ENCODE measurements around the gene POMGNT1.

Gene POMGNT1

GRCh38 chr1:46181343-46182260 is 16.6 kb downstream of the POMGNT1 start:
- no peaks in the 10 kb centered on the region for H3K9me3 Mint-ChIP-seq (ENCODE audit: low read depth)
- no peak overlapping the region for H3K27ac Mint-ChIP-seq
- peaks cover 2% of the 10 kb centered on the region for H3K36me3 Mint-ChIP-seq
- no peaks in the 10 kb centered on the region for H3K27me3 Mint-ChIP-seq
- H3K4me3 Mint-ChIP-seq, result no peak overlapping the region
- H3K4me1 Mint-ChIP-seq (ENCODE audit: low read depth), result peaks cover 19% of the 10 kb centered on the region

GRCh38 chr1:46180082-46180616 is 18.1 kb downstream of the POMGNT1 start:
- no peak overlapping the region for H3K27ac Mint-ChIP-seq
- H3K27me3 Mint-ChIP-seq, result no peaks in the 10 kb centered on the region
- H3K4me1 Mint-ChIP-seq (ENCODE audit: low read depth), result peaks cover 12% of the 10 kb centered on the region
- no peak overlapping the region for H3K4me3 Mint-ChIP-seq
- peaks cover 2% of the 10 kb centered on the region for H3K36me3 Mint-ChIP-seq
- no peaks in the 10 kb centered on the region for H3K9me3 Mint-ChIP-seq (ENCODE audit: low read depth)

GRCh38 chr1:46179138-46180081 is 18.8 kb downstream of the POMGNT1 start:
- Mint-ChIP-seq H3K27me3 (no peaks in the 10 kb centered on the region), H3K36me3 (no peaks in the 10 kb centered on the region), H3K4me3 (no peak overlapping the region), H3K27ac (no peak overlapping the region), H3K9me3 (ENCODE audit: low read depth) (no peaks in the 10 kb centered on the region), H3K4me1 (ENCODE audit: low read depth) (peaks cover 4% of the 10 kb centered on the region)

GRCh38 chr1:46176211-46176865 is 21.9 kb downstream of the POMGNT1 start, which contains the start of gene P3R3URF:
TSS of gene P3R3URF (minus strand) at chr1:46176488. CDS start at chr1:46176471, 17 bp downstream.
- no peaks in the 10 kb centered on the region for H3K4me1 Mint-ChIP-seq (ENCODE audit: low read depth)
- no peak within 1 kb of the TSS for H3K27ac Mint-ChIP-seq
- no peaks in the 10 kb centered on the region for H3K36me3 Mint-ChIP-seq
- no peaks in the 10 kb centered on the region for H3K27me3 Mint-ChIP-seq
- no peaks in the 10 kb centered on the region for H3K9me3 Mint-ChIP-seq (ENCODE audit: low read depth)
- no peak within 1 kb of the TSS for H3K4me3 Mint-ChIP-seq

- Mint-ChIP-seq H3K4me3 (no peak overlapping the region), H3K36me3 (no peaks in the 10 kb centered on the region), H3K9me3 (ENCODE audit: low read depth) (no peaks in the 10 kb centered on the region), H3K4me1 (ENCODE audit: low read depth) (no peaks in the 10 kb centered on the region), H3K27ac (no peak overlapping the region), H3K27me3 (no peaks in the 10 kb centered on the region)
Observed at GRCh38 chr1:46175243-46175642, 23.0 kb downstream of the POMGNT1 start.

GRCh38 chr1:46174448-46175231 is 23.6 kb downstream of the POMGNT1 start, which contains the start of gene TSPAN1:
TSS of gene TSPAN1 (plus strand) at chr1:46175087. CDS start at chr1:46181108, 6,021 bp downstream.
- Mint-ChIP-seq H3K4me3 (no peak within 1 kb of the TSS), H3K4me1 (ENCODE audit: low read depth) (no peaks in the 10 kb centered on the region), H3K9me3 (ENCODE audit: low read depth) (no peaks in the 10 kb centered on the region), H3K27ac (no peak within 1 kb of the TSS), H3K27me3 (no peaks in the 10 kb centered on the region), H3K36me3 (no peaks in the 10 kb centered on the region)

GRCh38 chr1:46173361-46173856 is 24.8 kb downstream of the POMGNT1 start:
- Mint-ChIP-seq H3K9me3 (ENCODE audit: low read depth) (no peaks in the 10 kb centered on the region), H3K4me3 (no peak overlapping the region), H3K4me1 (ENCODE audit: low read depth) (no peaks in the 10 kb centered on the region), H3K27me3 (no peaks in the 10 kb centered on the region), H3K36me3 (no peaks in the 10 kb centered on the region), H3K27ac (no peak overlapping the region)

GRCh38 chr1:46172321-46172720 is 25.9 kb downstream of the POMGNT1 start:
- Mint-ChIP-seq H3K27me3 (no peaks in the 10 kb centered on the region), H3K9me3 (ENCODE audit: low read depth) (no peaks in the 10 kb centered on the region), H3K27ac (no peak overlapping the region), H3K4me1 (ENCODE audit: low read depth) (peaks cover 8% of the 10 kb centered on the region), H3K36me3 (no peaks in the 10 kb centered on the region), H3K4me3 (no peak overlapping the region)

GRCh38 chr1:46171871-46172270 is 26.4 kb downstream of the POMGNT1 start:
- no peak overlapping the region for H3K4me3 Mint-ChIP-seq
- no peaks in the 10 kb centered on the region for H3K9me3 Mint-ChIP-seq (ENCODE audit: low read depth)
- no peaks in the 10 kb centered on the region for H3K27me3 Mint-ChIP-seq
- H3K27ac Mint-ChIP-seq, result no peak overlapping the region
- H3K36me3 Mint-ChIP-seq, result no peaks in the 10 kb centered on the region
- peaks cover 10% of the 10 kb centered on the region for H3K4me1 Mint-ChIP-seq (ENCODE audit: low read depth)

GRCh38 chr1:46171351-46171750 is 26.9 kb downstream of the POMGNT1 start:
- Mint-ChIP-seq H3K4me3 (no peak overlapping the region), H3K27me3 (no peaks in the 10 kb centered on the region), H3K4me1 (ENCODE audit: low read depth) (peaks cover 15% of the 10 kb centered on the region), H3K27ac (no peak overlapping the region), H3K9me3 (ENCODE audit: low read depth) (no peaks in the 10 kb centered on the region), H3K36me3 (no peaks in the 10 kb centered on the region)

GRCh38 chr1:46169811-46170454 is 28.3 kb downstream of the POMGNT1 start:
- H3K27me3 Mint-ChIP-seq, result no peaks in the 10 kb centered on the region
- H3K9me3 Mint-ChIP-seq (ENCODE audit: low read depth), result no peaks in the 10 kb centered on the region
- H3K27ac Mint-ChIP-seq, result no peak overlapping the region
- no peak overlapping the region for H3K4me3 Mint-ChIP-seq
- H3K4me1 Mint-ChIP-seq (ENCODE audit: low read depth), result peaks cover 17% of the 10 kb centered on the region
- no peaks in the 10 kb centered on the region for H3K36me3 Mint-ChIP-seq

GRCh38 chr1:46168477-46168876 is 29.8 kb downstream of the POMGNT1 start:
- peaks cover 17% of the 10 kb centered on the region for H3K4me1 Mint-ChIP-seq (ENCODE audit: low read depth)
- no peak overlapping the region for H3K27ac Mint-ChIP-seq
- H3K27me3 Mint-ChIP-seq, result no peaks in the 10 kb centered on the region
- no peaks in the 10 kb centered on the region for H3K9me3 Mint-ChIP-seq (ENCODE audit: low read depth)
- H3K4me3 Mint-ChIP-seq, result no peak overlapping the region
- H3K36me3 Mint-ChIP-seq, result no peaks in the 10 kb centered on the region
